Stomach (tissue), 4 donors: Measurements from ENCODE around the gene TSPO2.

Source experiments
- CTCF ChIP-seq, 7 experiments: fragments of 450-650 bp in 4 of 7; fragments of 200-600 bp in 3 of 7; sonication (generic) in 3 of 7; IDR thresholded peaks; one replicate each; pipeline ENCODE4 v1.5.1; 2016 to 2019; ENCODE audit warnings: antibody characterized with exemption in 7 of 7, control low read depth in 2 of 7, mild to moderate bottlenecking in 1 of 7
- EP300 ChIP-seq: sonication (generic); formaldehyde crosslinking; IDR thresholded peaks from one replicate; pipeline ENCODE4 v1.6.1; 2017; ENCODE audit warnings: antibody characterized with exemption

- no peak for TF ChIP-seq CTCF (IDR thresholded peaks at IDR 0.05)
- no peak for TF ChIP-seq EP300
Observed at GRCh38 chr6:41051873-41052272, 9.6 kb downstream of the TSPO2 start.
